ELF-1 (cell line): ENCODE results near the gene TACC2.
"Not testable (repeated sequence)": the region's sequence is repeated elsewhere in the genome, so short reads cannot be mapped to it uniquely, and the experiment has no call there.

Experiments
- DNase-seq: peaks from one replicate; pipeline ENCODE4 v3.0.0-alpha.2; 2016; ENCODE audit warnings: low read depth, low spot score

The TACC2 gene

GRCh38 chr10:122056431-122057094, 67.6 kb downstream of the TACC2 start:
- DNase-seq: peak; percentile 29

- no peak for DNase-seq
These were observed 69.0 kb downstream of the TACC2 start for GRCh38 chr10:122057841-122058413.

- no peak for DNase-seq
These were observed 71.3 kb downstream of the TACC2 start for GRCh38 chr10:122060250-122060649.

DNA sequence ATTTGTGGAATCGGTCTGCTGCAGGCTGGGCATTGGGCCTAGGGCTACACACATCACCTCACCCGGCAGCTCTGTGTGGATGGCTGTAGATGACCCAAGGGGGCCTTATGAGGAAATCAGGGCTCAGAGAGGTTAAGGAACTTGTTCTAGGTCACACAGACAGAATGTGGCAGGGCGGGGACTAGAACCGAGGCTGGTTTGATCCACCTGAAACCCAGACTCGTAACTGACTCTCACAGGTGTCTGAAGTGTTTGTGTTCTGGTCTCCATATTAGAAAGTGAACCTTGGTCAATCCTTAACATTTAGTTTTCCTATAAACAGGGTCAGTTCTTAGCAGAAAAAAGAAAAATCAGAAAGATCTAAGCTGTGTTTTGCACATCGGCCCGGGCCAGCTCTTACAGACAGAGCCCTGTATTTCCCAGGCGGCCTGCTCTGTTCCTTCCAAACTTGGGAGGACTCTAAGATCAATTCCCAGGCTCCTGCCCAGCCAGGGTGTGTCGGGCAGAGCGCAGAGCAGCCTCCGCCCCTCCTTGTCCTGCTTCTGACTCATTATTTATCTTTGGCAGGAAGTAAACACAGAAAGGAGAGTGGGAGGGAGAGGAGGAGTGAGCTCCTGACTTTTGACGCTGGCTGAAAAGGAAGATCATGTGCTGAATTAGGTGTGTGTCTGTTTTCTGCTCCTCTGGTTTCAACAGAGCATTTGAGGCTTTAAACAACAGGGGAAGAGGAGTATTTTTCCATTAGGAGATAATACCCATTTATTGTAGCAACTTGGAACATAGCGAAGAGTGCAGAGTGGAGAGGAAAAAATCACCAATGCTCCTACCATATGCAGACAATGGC, 74.1 kb downstream of the TACC2 start:
- peak; percentile 95 for DNase-seq

- DNase-seq: not testable (repeated sequence)
These were observed 77.5 kb downstream of the TACC2 start for GRCh38 chr10:122066337-122066939.

- no peak for DNase-seq
These were observed 79.9 kb downstream of the TACC2 start for GRCh38 chr10:122068844-122069243.

- DNase-seq: no peak
These were observed 83.5 kb downstream of the TACC2 start for GRCh38 chr10:122072491-122072890.

DNA sequence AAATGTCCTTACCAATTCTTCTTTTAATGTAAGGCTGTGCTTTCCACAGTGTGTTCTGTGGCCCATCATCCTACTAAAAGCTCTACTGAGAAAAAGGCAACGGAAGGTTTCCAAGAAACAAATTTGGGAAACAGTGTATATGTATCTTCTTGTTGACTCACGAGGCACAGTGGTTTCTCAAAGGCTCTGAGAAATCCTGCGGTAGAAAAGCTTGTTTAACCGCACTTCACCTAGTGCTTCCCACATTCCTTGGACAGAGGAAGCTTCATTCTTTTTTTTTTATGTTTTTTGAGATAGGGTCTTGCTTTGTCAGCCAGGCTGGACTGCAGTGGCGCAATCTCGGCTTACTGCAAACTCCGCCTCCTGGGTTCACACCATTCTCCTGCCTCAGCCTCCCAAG, 84.5 kb downstream of the TACC2 start:
- no peak for DNase-seq

DNA sequence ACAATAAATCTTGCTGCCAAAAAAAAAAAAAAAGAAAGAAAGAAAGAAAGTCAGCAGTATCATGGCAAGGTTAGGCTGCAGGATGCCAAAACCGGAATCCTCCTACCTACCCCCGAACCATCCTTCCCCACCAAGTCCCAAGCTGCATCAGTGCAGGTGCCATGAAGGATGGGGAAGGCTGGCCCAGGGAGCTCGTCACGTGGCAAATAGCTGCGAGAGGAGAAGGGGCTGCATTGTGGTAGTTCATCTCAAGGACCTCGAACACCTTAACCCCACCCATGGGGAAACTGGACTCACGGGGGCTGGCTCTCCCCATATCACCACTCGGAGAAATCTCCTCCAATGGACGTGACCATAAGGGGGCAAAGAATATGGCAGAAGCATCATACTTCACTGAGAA, 86.2 kb downstream of the TACC2 start:
- DNase-seq: no peak

DNA sequence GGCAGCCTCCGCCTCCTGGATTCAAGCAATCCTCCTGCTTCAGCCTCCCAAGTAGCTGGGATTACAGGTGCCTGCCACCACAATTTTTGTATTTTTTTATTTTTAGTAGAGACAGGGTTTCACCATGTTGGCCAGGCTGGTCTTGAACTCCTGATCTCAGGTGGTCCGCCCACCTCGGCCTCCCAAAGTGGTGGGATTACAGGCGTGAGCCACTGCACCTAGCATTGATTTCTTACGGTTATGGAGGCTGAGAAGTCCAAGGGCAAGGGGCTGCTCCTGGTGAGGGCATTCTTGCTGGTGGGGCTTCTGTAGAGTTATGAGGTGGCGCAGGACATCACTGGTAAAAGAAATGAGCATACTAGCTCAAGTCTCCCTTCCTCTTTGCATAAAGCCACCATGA, 86.9 kb downstream of the TACC2 start:
- not testable (repeated sequence) for DNase-seq

- DNase-seq: no peak
These were observed 88.4 kb downstream of the TACC2 start for GRCh38 chr10:122077311-122077875.

DNA sequence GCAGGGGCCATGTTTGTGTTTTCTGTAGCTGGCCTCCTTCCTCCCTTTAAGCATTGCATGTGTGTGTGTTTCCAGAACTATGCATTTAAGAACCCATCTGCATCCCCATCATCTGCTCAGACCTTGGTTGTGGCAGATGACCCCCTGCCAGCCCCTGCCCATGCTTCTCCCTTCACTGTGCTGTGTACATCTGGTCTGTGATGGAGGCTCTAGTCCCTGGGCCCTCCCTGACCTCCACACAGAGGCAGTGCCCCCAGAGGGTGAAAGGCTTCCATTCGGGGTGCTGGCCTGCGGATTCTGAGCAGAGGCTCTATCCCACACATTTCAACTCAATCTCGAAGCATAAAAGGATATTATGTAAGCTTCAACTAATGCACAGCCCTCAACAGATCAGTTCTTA, 89.4 kb downstream of the TACC2 start:
- no peak for DNase-seq

DNA sequence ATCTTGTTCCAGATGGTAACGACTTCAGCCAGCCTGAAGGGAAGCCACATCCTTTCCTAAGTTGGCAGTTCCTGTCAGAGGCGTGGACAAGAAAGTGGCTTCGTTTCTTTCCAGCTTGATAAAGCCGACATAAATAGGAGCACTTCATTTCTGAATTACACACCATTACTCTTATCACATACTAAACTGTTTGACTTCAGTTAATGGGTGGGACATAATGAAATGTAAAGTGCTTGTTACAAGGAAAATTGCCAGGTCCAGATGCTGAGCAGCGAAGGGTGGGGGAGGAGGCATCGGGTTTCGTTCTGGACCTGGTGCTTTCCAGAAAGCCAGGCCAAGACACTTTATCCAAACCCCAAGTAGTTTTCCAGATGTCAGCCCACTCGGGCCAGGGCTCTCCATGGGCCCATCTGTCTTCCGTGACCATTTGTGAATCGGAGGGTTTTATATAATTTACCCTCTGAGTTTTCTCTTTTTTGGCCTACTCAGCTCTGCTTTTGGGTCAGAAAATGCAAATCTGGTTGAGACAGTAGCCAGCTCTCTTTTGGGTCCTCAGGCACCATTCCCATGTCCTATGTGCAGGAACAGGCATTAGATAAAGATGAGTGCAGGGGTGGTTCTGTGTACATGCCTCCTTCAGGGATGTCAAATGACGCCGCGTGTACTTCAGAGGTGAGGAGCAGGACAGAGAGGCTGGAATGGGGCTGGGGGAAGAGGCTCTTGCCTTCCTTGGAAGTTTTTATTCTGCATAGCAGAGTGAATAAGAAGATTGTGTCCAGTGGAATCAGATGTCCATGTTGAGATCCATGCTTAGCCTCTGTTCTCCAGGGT, 90.2 kb downstream of the TACC2 start:
- no peak for DNase-seq

- no peak for DNase-seq
These were observed 93.9 kb downstream of the TACC2 start for GRCh38 chr10:122082616-122083477.

DNA sequence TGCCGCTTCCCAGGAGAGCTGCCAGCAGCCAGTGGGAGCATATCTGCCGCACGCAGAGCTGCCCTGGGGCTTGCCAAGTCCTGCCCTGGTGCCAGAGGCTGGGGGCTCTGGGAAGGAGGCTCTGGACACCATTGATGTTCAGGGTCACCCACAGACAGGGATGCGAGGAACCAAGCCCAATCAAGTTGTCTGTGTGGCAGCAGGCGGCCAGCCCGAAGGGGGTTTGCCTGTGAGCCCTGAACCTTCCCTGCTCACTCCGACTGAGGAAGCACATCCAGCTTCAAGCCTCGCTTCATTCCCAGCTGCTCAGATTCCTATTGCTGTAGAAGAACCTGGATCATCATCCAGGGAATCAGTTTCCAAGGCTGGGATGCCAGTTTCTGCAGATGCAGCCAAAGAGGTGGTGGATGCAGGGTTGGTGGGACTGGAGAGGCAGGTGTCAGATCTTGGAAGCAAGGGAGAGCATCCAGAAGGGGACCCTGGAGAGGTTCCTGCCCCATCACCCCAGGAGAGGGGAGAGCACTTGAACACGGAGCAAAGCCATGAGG, 94.6 kb downstream of the TACC2 start:
- DNase-seq: no peak

- no peak for DNase-seq
These were observed 95.5 kb downstream of the TACC2 start for GRCh38 chr10:122084286-122085041.

DNA sequence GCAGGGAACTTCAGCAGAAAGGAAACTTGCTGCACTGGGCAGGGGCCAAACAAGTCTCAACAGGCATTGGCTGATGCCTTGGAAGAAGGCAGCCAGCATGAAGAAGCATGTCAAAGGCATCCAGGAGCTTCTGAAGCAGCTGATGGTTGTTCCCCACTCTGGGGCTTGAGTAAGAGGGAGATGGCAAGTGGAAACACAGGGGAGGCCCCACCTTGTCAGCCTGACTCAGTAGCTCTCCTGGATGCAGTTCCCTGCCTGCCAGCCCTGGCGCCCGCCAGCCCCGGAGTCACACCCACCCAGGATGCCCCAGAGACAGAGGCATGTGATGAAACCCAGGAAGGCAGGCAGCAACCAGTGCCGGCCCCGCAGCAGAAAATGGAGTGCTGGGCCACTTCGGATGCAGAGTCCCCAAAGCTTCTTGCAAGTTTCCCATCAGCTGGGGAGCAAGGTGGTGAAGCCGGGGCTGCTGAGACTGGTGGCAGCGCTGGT, 96.5 kb downstream of the TACC2 start:
- DNase-seq: no peak

- DNase-seq: no peak
These were observed 97.7 kb downstream of the TACC2 start for GRCh38 chr10:122086416-122087240.
